Spleen (tissue), 7 donors: ENCODE data around the gene DPYSL5.

Experiments
- POLR2A ChIP-seq, 3 donors: fragments of 450-650 bp; IDR thresholded peaks; one replicate each; pipeline ENCODE4 v1.5.1; 2017; ENCODE audit warnings: antibody characterized with exemption in 3 of 3, mild to moderate bottlenecking in 1 of 3
- TF ChIP-seq, protein P1 (sequence below), 11 experiments: fragments of 200-600 bp in 7 of 11; fragments of 450-650 bp in 4 of 11; sonication (generic) in 4 of 11; IDR thresholded peaks in 8 of 11; conservative IDR thresholded peaks in 3 of 11; 1 replicate in 7 of 11; 2 replicates in 4 of 11; pipeline versions ENCODE4 v1.4.0 to v1.8.0; 2016 to 2021; ENCODE audit warnings: antibody characterized with exemption in 11 of 11, inconsistent platforms in 4 of 11, mild to moderate bottlenecking in 1 of 11
- donor health status: DM: no; HTN: no; CAD: no; lungs with moderate emphysema.
- donor health status: DM: no; HTN: no; CAD: no.
- donor health status: DM: no; HTN: no; CAD: no.

DNA sequence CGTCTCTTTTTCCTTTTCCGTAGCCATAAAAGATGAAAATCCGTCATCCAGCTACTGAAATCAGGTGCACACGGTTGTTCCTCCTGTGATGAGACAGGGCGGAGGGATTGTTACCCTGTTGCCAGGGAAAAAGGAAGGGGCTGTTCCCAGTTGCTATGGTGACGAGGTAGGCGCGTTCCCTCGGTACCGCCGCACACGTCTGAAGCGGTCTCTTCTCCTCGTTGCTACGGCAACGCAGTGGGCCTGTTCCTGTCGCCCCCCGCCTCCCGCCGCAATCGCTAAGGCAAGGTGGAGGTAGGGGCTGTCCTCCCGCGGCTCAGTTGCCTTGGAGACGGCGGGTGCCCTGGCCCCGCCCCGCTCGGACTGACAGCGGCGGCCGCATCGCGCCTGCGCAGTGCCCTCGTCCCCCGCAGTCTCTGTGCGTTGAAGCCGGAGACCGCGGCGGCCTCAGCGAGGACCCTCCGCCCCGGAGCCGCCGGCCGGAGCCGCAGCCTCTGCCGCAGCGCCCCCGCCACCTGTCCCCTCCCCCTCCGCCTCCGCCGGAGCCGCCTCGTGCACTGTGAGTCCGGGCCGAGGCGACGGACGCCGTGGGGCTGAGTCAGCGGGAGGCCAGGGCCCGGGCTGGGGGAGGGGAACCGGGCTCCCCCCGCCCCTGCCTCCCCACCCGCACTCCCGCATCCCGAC lies 122.5 kb downstream of the DPYSL5 start, which contains the start of gene MAPRE3:
- TF ChIP-seq POLR2A (IDR thresholded peaks at IDR 0.05), result no peak
- TF ChIP-seq, protein P1, sequence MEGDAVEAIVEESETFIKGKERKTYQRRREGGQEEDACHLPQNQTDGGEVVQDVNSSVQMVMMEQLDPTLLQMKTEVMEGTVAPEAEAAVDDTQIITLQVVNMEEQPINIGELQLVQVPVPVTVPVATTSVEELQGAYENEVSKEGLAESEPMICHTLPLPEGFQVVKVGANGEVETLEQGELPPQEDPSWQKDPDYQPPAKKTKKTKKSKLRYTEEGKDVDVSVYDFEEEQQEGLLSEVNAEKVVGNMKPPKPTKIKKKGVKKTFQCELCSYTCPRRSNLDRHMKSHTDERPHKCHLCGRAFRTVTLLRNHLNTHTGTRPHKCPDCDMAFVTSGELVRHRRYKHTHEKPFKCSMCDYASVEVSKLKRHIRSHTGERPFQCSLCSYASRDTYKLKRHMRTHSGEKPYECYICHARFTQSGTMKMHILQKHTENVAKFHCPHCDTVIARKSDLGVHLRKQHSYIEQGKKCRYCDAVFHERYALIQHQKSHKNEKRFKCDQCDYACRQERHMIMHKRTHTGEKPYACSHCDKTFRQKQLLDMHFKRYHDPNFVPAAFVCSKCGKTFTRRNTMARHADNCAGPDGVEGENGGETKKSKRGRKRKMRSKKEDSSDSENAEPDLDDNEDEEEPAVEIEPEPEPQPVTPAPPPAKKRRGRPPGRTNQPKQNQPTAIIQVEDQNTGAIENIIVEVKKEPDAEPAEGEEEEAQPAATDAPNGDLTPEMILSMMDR (IDR thresholded peaks at IDR 0.05 in 8 of 11, conservative IDR thresholded peaks at IDR 0.05 in 3 of 11), result no peak
